GM12801 (cell line): ENCODE data around the gene APBA1.

Source experiments
- CTCF ChIP-seq: IDR thresholded peaks from one replicate; pipeline ENCODE4 v1.5.1; 2011; ENCODE audit warnings: control low read depth; ENCODE audit not compliant: insufficient read length; ENCODE audit errors: extremely low read depth

Gene APBA1

GRCh38 chr9:69569738-69570451 is 102.3 kb downstream of the APBA1 start:
- TF ChIP-seq CTCF, result no peak

- no peak for TF ChIP-seq CTCF
Measured at GRCh38 chr9:69564557-69564956, 107.6 kb downstream of the APBA1 start.

GRCh38 chr9:69559126-69559525 is 113.0 kb downstream of the APBA1 start:
- TF ChIP-seq CTCF, result no peak

- no peak for TF ChIP-seq CTCF
Measured at GRCh38 chr9:69556707-69557106, 115.5 kb downstream of the APBA1 start.

GRCh38 chr9:69555802-69556201 is 116.4 kb downstream of the APBA1 start:
- TF ChIP-seq CTCF, result no peak

GRCh38 chr9:69554945-69555344 is 117.2 kb downstream of the APBA1 start:
- no peak for TF ChIP-seq CTCF

- TF ChIP-seq CTCF, result no peak
Measured at GRCh38 chr9:69549310-69550202, 122.6 kb downstream of the APBA1 start.
